ENCODE data around the gene RBM6.
"Not testable (repeated sequence)": the region's sequence is repeated elsewhere in the genome, so short reads cannot be mapped to it uniquely, and the experiment has no call there.

The RBM6 gene

GRCh38 chr3:49904448-49904847 lies 35.5 kb upstream of the RBM6 start:
- H3K4me3 ChIP-seq (ENCODE audit: low read length); DNase-seq (ENCODE audit: low read depth); H3K9ac ChIP-seq (ENCODE audit: low read length); H3K36me3 ChIP-seq (ENCODE audit: control insufficient read depth, insufficient read depth, low read length, severe bottlenecking); H3K9me3 ChIP-seq (ENCODE audit: control insufficient read depth, low read length); H3K27me3 ChIP-seq (replicated peaks; ENCODE audit: control insufficient read depth, insufficient read depth, low read length): not testable (repeated sequence)
- peaks cover 11% of the 10 kb centered on the region for H3K4me1 ChIP-seq (ENCODE audit: control insufficient read depth, insufficient read depth, low read length)

- Histone ChIP-seq H3K4me3 (ENCODE audit: low read length) (peak overlapping the region; percentile 64), H3K4me1 (ENCODE audit: control insufficient read depth, insufficient read depth, low read length) (peaks cover 3% of the 10 kb centered on the region), H3K9me3 (ENCODE audit: control insufficient read depth, low read length) (no peaks in the 10 kb centered on the region), H3K9ac (ENCODE audit: low read length) (peak overlapping the region; percentile 27), H3K36me3 (ENCODE audit: control insufficient read depth, insufficient read depth, low read length, severe bottlenecking) (peaks cover 26% of the 10 kb centered on the region), H3K27me3 (replicated peaks; ENCODE audit: control insufficient read depth, insufficient read depth, low read length) (no peaks in the 10 kb centered on the region)
- DNase-seq (ENCODE audit: low read depth), result peak; percentile 76
These were observed 33.7 kb upstream of the RBM6 start for GRCh38 chr3:49906073-49906743.

- Histone ChIP-seq H3K4me1 (ENCODE audit: control insufficient read depth, insufficient read depth, low read length) (peaks cover 4% of the 10 kb centered on the region), H3K9me3 (ENCODE audit: control insufficient read depth, low read length) (no peaks in the 10 kb centered on the region), H3K27me3 (replicated peaks; ENCODE audit: control insufficient read depth, insufficient read depth, low read length) (no peaks in the 10 kb centered on the region), H3K9ac (ENCODE audit: low read length) (no peak overlapping the region), H3K36me3 (ENCODE audit: control insufficient read depth, insufficient read depth, low read length, severe bottlenecking) (peaks cover 37% of the 10 kb centered on the region), H3K4me3 (ENCODE audit: low read length) (no peak overlapping the region)
- DNase-seq (ENCODE audit: low read depth), result no peak
These were observed 31.4 kb upstream of the RBM6 start for GRCh38 chr3:49908373-49909199.

GRCh38 chr3:49910409-49911123 lies 29.4 kb upstream of the RBM6 start:
- no peak for DNase-seq (ENCODE audit: low read depth)

GRCh38 chr3:49911124-49911420 lies 28.9 kb upstream of the RBM6 start:
- Histone ChIP-seq H3K4me3 (ENCODE audit: low read length) (no peak overlapping the region), H3K27me3 (replicated peaks; ENCODE audit: control insufficient read depth, insufficient read depth, low read length) (no peaks in the 10 kb centered on the region), H3K36me3 (ENCODE audit: control insufficient read depth, insufficient read depth, low read length, severe bottlenecking) (peaks cover 37% of the 10 kb centered on the region), H3K9me3 (ENCODE audit: control insufficient read depth, low read length) (no peaks in the 10 kb centered on the region), H3K9ac (ENCODE audit: low read length) (no peak overlapping the region), H3K4me1 (ENCODE audit: control insufficient read depth, insufficient read depth, low read length) (peaks cover 4% of the 10 kb centered on the region)
- no peak for DNase-seq (ENCODE audit: low read depth)

More at GRCh38 chr3:49910409-49911123, 29.4 kb upstream of the RBM6 start:
- Histone ChIP-seq H3K4me3 (ENCODE audit: low read length) (no peak overlapping the region), H3K4me1 (ENCODE audit: control insufficient read depth, insufficient read depth, low read length) (peaks cover 4% of the 10 kb centered on the region), H3K9me3 (ENCODE audit: control insufficient read depth, low read length) (no peaks in the 10 kb centered on the region), H3K27me3 (replicated peaks; ENCODE audit: control insufficient read depth, insufficient read depth, low read length) (no peaks in the 10 kb centered on the region), H3K36me3 (ENCODE audit: control insufficient read depth, insufficient read depth, low read length, severe bottlenecking) (peaks cover 37% of the 10 kb centered on the region), H3K9ac (ENCODE audit: low read length) (no peak overlapping the region)

DNA sequence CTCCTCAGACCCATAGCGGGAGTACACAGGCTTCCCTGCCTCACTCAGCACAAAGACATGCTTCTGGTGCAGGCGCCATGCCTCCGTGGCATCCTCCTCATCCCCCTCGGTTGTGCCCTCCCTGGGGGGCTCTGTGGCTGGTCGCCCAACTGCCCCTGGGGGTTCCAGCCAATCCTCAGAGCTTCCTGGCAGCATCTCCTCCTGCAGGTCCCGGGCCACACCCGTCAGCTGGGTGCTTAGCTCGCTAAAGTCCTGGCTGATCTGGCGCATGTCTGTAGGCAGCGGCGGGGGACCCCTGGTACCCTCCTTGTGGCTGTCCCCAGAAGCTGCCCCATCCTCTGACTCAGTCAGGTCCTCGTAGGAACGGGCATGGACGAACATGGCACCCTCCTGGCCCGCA lies 28.3 kb upstream of the RBM6 start:
- Histone ChIP-seq H3K36me3 (ENCODE audit: control insufficient read depth, insufficient read depth, low read length, severe bottlenecking) (peaks cover 37% of the 10 kb centered on the region), H3K9ac (ENCODE audit: low read length) (no peak overlapping the region), H3K27me3 (replicated peaks; ENCODE audit: control insufficient read depth, insufficient read depth, low read length) (no peaks in the 10 kb centered on the region), H3K4me1 (ENCODE audit: control insufficient read depth, insufficient read depth, low read length) (peaks cover 4% of the 10 kb centered on the region), H3K9me3 (ENCODE audit: control insufficient read depth, low read length) (no peaks in the 10 kb centered on the region), H3K4me3 (ENCODE audit: low read length) (no peak overlapping the region)
- no peak for DNase-seq (ENCODE audit: low read depth)

DNA sequence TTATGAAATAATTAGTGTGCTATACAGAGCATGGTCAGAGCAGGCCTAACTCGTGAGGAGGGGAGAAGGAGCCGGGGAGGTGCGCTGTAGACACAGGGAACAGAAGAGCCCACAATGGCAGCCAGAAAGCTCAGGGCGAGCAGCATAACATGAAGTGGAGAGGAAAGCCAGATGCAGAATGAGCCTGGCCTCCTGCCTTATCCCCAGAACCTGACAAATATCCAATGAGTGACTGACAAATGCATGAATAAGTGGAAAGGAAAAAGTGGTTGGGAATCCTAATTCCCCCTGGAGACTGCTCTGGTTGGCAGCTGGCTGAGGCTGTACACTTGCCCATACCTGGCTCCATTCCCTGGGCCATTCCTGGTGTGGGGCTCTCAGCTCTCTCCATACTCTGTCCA lies 27.1 kb upstream of the RBM6 start:
- peaks cover 4% of the 10 kb centered on the region for H3K4me1 ChIP-seq (ENCODE audit: control insufficient read depth, insufficient read depth, low read length)
- no peak overlapping the region for H3K4me3 ChIP-seq (ENCODE audit: low read length)
- H3K36me3 ChIP-seq (ENCODE audit: control insufficient read depth, insufficient read depth, low read length, severe bottlenecking), result peaks cover 37% of the 10 kb centered on the region
- no peaks in the 10 kb centered on the region for H3K9me3 ChIP-seq (ENCODE audit: control insufficient read depth, low read length)
- H3K27me3 ChIP-seq (replicated peaks; ENCODE audit: control insufficient read depth, insufficient read depth, low read length), result no peaks in the 10 kb centered on the region
- no peak overlapping the region for H3K9ac ChIP-seq (ENCODE audit: low read length)
- DNase-seq (ENCODE audit: low read depth), result no peak

DNA sequence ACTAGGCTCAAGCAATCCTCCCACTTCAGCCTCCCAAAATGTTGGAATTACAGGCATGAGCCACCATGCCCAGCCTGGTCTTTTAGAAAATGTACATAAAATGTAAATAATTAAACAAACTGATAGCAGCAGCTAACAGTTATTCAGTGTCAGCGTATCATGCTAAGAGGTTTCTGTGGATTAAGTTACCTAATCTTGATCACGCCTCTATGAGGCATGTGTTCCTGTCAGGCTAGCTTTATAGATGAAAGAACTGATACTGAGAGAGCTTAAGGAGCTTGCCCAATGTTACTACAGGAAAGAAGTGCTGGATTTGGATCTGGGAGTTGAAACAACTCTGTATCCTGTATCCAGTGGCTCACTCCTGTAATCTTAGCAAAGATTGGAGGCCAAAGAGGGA lies 25.0 kb upstream of the RBM6 start:
- Histone ChIP-seq H3K27me3 (replicated peaks; ENCODE audit: control insufficient read depth, insufficient read depth, low read length) (no peaks in the 10 kb centered on the region), H3K36me3 (ENCODE audit: control insufficient read depth, insufficient read depth, low read length, severe bottlenecking) (peaks cover 24% of the 10 kb centered on the region), H3K4me3 (ENCODE audit: low read length) (no peak overlapping the region), H3K4me1 (ENCODE audit: control insufficient read depth, insufficient read depth, low read length) (peaks cover 4% of the 10 kb centered on the region), H3K9me3 (ENCODE audit: control insufficient read depth, low read length) (no peaks in the 10 kb centered on the region), H3K9ac (ENCODE audit: low read length) (no peak overlapping the region)
- no peak for DNase-seq (ENCODE audit: low read depth)

DNA sequence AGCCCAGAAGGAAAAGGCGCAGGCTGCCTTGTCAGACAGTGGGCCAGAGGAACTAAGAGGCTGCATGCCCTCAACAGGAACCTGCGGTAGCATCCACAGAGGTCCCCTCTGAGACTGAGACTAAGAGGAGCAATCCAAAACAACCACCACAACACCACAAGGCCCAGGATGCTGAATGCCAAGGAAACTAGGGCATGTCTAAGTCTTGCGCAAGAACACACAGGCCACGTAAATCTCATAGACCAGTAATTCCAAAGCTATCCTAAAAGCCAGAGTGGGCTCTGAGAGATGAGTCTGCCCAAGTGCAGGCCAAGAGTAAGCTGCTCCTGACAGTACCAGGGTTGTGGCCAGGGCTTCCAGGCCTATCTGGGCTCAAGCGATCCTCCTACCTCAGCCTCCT lies 23.3 kb upstream of the RBM6 start:
- H3K27me3 ChIP-seq (replicated peaks; ENCODE audit: control insufficient read depth, insufficient read depth, low read length), result no peaks in the 10 kb centered on the region
- H3K4me3 ChIP-seq (ENCODE audit: low read length), result no peak overlapping the region
- H3K9me3 ChIP-seq (ENCODE audit: control insufficient read depth, low read length), result no peaks in the 10 kb centered on the region
- H3K36me3 ChIP-seq (ENCODE audit: control insufficient read depth, insufficient read depth, low read length, severe bottlenecking), result peaks cover 9% of the 10 kb centered on the region
- peak; percentile 52 for DNase-seq (ENCODE audit: low read depth)
- peaks cover 4% of the 10 kb centered on the region for H3K4me1 ChIP-seq (ENCODE audit: control insufficient read depth, insufficient read depth, low read length)
- H3K9ac ChIP-seq (ENCODE audit: low read length), result no peak overlapping the region

DNA sequence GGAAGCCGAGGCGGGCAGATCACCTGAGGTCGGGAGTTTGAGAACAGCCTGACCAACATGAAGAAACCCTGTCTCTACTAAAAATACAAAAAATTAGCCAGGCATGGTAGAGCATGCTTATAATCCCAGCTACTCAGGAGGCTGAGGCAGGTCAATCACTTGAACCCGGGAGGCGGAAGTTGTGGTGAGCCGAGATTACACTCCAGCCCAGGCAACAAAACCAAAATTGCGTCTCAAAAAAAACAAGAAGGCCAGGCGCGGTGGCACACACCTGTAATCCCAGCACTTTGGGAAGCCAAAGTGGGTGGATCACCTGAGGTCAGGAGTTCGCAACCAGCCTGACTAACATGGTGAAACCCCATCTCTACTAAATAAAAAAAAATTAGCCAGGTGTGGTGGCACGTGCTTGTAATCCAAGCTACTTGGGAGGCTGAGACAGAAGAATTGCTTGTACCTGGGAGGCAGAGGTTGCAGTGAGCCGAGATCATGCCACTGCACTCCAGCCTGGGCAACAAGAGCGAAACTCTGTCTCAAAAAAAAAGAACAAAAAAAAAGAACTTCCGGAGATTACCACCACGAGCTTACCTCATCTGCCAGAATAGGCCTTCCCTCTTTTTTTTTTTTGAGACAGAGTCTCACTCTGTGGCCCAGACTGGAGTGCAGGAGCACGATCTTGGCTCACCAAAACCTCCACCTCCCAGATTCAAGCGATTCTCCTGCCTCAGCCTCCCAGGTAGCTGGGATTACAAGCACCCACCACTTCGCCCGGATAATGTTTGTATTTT lies 22.0 kb upstream of the RBM6 start:
- H3K36me3 ChIP-seq (ENCODE audit: control insufficient read depth, insufficient read depth, low read length, severe bottlenecking); H3K9me3 ChIP-seq (ENCODE audit: control insufficient read depth, low read length); H3K9ac ChIP-seq (ENCODE audit: low read length); H3K4me3 ChIP-seq (ENCODE audit: low read length); H3K4me1 ChIP-seq (ENCODE audit: control insufficient read depth, insufficient read depth, low read length); DNase-seq (ENCODE audit: low read depth); H3K27me3 ChIP-seq (replicated peaks; ENCODE audit: control insufficient read depth, insufficient read depth, low read length): not testable (repeated sequence)

DNA sequence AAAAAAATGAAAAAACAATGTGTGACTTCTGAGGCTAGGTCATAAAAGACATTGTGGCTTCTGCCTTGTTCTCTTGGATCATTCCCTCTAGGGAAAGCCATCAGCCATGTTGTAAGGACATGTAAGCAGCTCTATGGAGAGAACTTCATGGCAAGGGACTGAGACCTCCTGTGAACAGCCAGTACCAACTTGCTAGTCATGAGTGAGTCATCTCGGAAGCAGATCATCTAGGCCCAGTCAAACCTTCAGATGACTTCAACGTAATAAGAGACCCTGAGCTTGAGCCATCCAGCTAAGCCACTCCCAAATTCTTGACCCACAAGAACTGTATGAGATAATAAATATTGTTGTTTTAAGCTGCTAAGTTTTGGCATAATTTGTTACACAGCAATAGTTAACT lies 15.3 kb upstream of the RBM6 start:
- no peaks in the 10 kb centered on the region for H3K9me3 ChIP-seq (ENCODE audit: control insufficient read depth, low read length)
- peaks cover 15% of the 10 kb centered on the region for H3K4me1 ChIP-seq (ENCODE audit: control insufficient read depth, insufficient read depth, low read length)
- H3K36me3 ChIP-seq (ENCODE audit: control insufficient read depth, insufficient read depth, low read length, severe bottlenecking), result no peaks in the 10 kb centered on the region
- H3K27me3 ChIP-seq (replicated peaks; ENCODE audit: control insufficient read depth, insufficient read depth, low read length), result no peaks in the 10 kb centered on the region
- peak; percentile 36 for DNase-seq (ENCODE audit: low read depth)
- H3K9ac ChIP-seq (ENCODE audit: low read length), result no peak overlapping the region
- no peak overlapping the region for H3K4me3 ChIP-seq (ENCODE audit: low read length)
